Epithelial cell of esophagus (primary cell): ENCODE measurements around the gene VASN.
"Not testable (repeated sequence)": the region's sequence is repeated elsewhere in the genome, so short reads cannot be mapped to it uniquely, and the experiment has no call there.

Experiments
- DNase-seq: peaks from one replicate; pipeline ENCODE4 v3.0.0; 2010; ENCODE audit warnings: low read depth
- H3K4me3 ChIP-seq: 2 replicates; pipeline ENCODE4 v1.5.1; 2011; ENCODE audit warnings: mild to moderate bottlenecking, low read length, control low read depth
- CTCF ChIP-seq: IDR thresholded peaks from 2 replicates; pipeline ENCODE4 v1.5.1; 2011; ENCODE audit warnings: low read depth, mild to moderate bottlenecking, low read length, control low read depth, inconsistent platforms; ENCODE audit not compliant: insufficient read depth; ENCODE audit errors: missing control alignments

The VASN gene

GRCh38 chr16:4392382-4393239 is 21.0 kb downstream of the VASN start:
- no peak overlapping the region for H3K4me3 ChIP-seq
- no peak for TF ChIP-seq CTCF
- peak; percentile 59 for DNase-seq

- no peak for TF ChIP-seq CTCF
- DNase-seq: peak; percentile 66
- no peak overlapping the region for H3K4me3 ChIP-seq
Observed at GRCh38 chr16:4393240-4393600, 21.6 kb downstream of the VASN start.

- H3K4me3 ChIP-seq, DNase-seq: not testable (repeated sequence)
Observed at GRCh38 chr16:4393850-4394249, 22.2 kb downstream of the VASN start.

- no peak for TF ChIP-seq CTCF
- H3K4me3 ChIP-seq: no peak overlapping the region
- no peak for DNase-seq
Observed at GRCh38 chr16:4395055-4395726, 23.5 kb downstream of the VASN start.

GRCh38 chr16:4399001-4399730 is 27.5 kb downstream of the VASN start:
- no peak for DNase-seq
- H3K4me3 ChIP-seq: no peak overlapping the region
- TF ChIP-seq CTCF: no peak

- no peak overlapping the region for H3K4me3 ChIP-seq
- DNase-seq: no peak
- TF ChIP-seq CTCF: no peak
Observed at GRCh38 chr16:4401094-4401501, 29.4 kb downstream of the VASN start.

- no peak overlapping the region for H3K4me3 ChIP-seq
- no peak for TF ChIP-seq CTCF
- no peak for DNase-seq
Observed at GRCh38 chr16:4401510-4401909, 29.9 kb downstream of the VASN start.
